Activated T-cell treated with anti-CD3 and anti-CD28 coated beads for 48 hours (primary cell): ENCODE measurements around the gene KCNK2.
"Not testable (repeated sequence)": the region's sequence is repeated elsewhere in the genome, so short reads cannot be mapped to it uniquely, and the experiment has no call there.

Experiments
- DNase-seq: peaks from one replicate; pipeline ENCODE4 v3.0.0-alpha.2; 2020; ENCODE audit warnings: low read depth

Gene KCNK2

GRCh38 chr1:215156232-215156631 is 73.7 kb downstream of the KCNK2 start:
- no peak for DNase-seq

DNA sequence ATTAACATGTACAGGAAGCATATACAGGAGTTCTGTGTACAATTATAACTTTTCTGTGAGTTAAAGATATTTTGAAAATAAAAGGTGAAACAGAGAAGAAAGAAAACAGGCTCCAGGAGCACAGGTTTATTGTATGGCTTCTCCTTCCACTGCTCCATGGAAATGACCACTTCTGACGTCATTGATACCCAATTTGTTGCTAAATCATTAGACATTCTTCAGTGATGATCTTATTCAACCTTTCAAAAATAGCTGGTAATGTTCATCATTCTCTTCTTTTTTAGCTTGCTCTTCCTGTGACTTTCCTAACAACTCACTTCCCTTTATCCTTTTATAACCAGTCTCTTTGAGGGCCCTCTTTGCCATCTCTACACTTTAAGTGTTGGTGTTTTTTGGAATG is 77.8 kb downstream of the KCNK2 start:
- no peak for DNase-seq

DNA sequence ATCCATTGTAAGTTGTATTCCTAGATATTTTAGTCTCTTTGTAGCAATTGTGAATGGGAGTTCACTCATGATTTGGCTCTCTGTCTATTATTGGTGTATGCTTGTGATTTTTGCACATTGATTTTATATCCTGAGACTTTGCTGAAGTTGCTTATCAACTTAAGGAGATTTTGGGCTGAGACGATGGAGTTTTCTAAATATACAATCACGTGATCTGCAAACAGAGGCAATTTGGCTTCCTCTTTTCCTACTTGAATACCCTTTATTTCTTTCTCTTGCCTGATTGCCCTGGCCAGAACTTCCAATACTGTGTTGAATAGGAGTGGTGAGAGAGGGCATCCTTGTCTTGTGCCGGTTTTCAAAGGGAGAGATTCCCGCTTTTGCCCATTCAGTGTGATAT is 80.6 kb downstream of the KCNK2 start:
- not testable (repeated sequence) for DNase-seq

DNA sequence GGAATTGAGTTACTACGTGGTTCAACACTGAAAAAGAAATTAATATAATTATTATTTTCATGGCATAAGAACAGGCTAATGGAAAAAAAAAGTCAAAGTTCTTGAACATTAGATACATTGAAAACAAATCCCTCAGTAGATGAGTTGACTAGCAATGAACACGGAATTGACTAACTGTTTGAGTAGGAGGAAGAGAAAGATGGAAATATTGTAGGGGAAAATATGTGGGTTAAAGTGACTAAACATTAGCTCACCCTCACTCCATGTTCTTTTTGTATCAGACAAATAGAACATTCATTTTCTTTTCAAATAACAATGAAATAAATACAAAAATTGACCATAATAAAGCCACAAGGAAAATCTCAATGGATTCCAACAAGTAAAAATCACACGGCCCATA is 84.3 kb downstream of the KCNK2 start:
- no peak for DNase-seq

DNA sequence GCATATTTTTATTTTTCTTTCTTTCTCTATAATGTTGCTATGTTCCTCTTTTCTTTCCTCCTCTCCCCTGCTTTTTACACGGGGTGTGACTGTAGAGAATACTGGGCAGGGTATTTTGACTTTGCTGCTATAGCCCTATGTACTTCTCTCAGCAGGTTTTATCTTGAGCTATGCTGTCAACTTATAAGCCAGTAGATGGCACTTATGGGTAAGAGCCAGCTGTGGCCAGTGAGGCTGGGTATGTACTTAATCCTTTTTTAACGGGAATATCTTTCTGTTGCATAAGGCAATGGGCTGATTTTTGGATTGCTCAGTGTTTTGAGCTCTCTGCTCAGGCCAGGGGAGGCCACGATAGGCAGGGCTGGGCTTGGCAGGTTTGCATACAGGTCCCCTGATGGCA is 99.0 kb downstream of the KCNK2 start:
- no peak for DNase-seq

- DNase-seq: no peak
Measured at GRCh38 chr1:215185067-215185620, 102.6 kb downstream of the KCNK2 start.

- DNase-seq: no peak
Measured at GRCh38 chr1:215188302-215188950, 105.9 kb downstream of the KCNK2 start.

GRCh38 chr1:215192306-215192705 is 109.8 kb downstream of the KCNK2 start:
- DNase-seq: no peak

DNA sequence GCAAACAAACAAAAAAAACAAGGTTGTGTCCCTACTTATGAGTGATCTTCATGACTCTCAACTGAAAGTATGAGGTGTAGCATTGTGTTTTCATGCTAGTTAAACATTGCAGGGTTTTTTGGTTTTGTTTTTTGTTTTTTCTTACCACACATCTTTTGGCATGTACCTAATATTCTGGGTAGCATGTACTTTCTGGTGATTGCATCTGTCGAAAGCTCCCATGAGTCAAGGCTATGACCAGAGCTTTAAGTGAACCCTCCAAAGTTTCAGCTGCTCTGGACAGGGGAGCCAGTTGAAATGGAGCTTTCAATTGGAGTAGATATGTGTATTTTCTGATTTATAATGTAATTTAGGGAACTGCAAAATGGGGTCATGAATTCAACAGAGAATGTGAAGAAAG is 115.5 kb downstream of the KCNK2 start:
- no peak for DNase-seq

GRCh38 chr1:215200121-215200520 is 117.6 kb downstream of the KCNK2 start:
- no peak for DNase-seq

- no peak for DNase-seq
Measured at GRCh38 chr1:215201283-215201682, 118.7 kb downstream of the KCNK2 start.

- DNase-seq: no peak
Measured at GRCh38 chr1:215202868-215203267, 120.3 kb downstream of the KCNK2 start.

GRCh38 chr1:215210167-215210566 is 127.6 kb downstream of the KCNK2 start:
- no peak for DNase-seq

- no peak for DNase-seq
Measured at GRCh38 chr1:215215846-215216245, 133.3 kb downstream of the KCNK2 start.

- no peak for DNase-seq
Measured at GRCh38 chr1:215219372-215219771, 136.8 kb downstream of the KCNK2 start.

DNA sequence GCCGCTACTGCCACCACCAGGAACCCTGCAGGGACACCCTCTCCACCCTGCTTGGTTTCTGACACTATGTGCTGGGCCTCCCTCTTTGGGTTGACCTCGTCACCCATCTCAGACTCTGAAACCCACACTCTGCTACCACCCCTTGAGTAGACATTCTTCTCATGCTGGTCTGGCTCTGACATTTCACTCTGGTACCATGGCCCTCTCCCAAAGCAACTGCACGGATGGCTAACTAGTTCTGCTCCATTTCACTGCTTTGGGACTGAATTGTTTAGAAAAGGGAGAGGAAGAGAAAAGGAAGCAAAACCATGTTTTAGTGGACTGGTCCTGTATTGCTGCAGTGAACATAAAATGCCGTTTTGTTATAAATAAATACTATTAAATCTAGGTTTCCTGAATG is 137.8 kb downstream of the KCNK2 start:
- DNase-seq: no peak

GRCh38 chr1:215226757-215227156 is 144.2 kb downstream of the KCNK2 start:
- no peak for DNase-seq

- no peak for DNase-seq
Measured at GRCh38 chr1:215228193-215228592, 145.7 kb downstream of the KCNK2 start.

DNA sequence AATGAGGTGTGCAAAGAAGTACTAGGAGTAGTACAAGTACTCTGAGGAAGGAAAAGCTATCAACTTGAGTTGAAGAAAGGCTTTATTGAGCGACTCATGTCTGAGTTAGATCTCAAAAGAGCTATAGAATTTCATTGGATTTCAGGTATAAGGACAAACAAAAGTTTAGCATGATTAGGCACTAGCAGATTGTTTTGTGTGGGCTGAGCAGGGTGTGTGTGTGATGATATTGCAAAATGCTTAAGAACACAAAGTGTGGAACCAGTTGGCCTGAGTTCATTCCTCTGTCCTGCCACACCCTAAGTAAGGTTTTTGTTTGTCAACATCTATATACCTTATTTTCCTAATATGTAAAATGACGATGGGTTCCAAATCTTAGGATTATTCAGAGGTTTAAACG is 158.9 kb downstream of the KCNK2 start:
- DNase-seq: no peak

GRCh38 chr1:215243345-215244054 is 161.0 kb downstream of the KCNK2 start:
- DNase-seq: no peak

GRCh38 chr1:215250913-215251312 is 168.4 kb downstream of the KCNK2 start:
- DNase-seq: no peak

GRCh38 chr1:215251428-215251827 is 168.9 kb downstream of the KCNK2 start:
- no peak for DNase-seq

GRCh38 chr1:215252164-215252563 is 169.6 kb downstream of the KCNK2 start:
- DNase-seq: no peak
